SH-SY5Y (cell line): Measurements from ENCODE around the gene HYDIN.

ENCODE experiments used
- GATA2 ChIP-seq: IDR thresholded peaks from 2 replicates; pipeline ENCODE4 v1.6.1; 2011; ENCODE audit warnings: mild to moderate bottlenecking, low read depth, low read length
- GATA3 ChIP-seq: IDR thresholded peaks from 2 replicates; pipeline ENCODE4 v1.6.1; 2011; ENCODE audit warnings: low read depth, mild to moderate bottlenecking, low read length, moderate library complexity

DNA sequence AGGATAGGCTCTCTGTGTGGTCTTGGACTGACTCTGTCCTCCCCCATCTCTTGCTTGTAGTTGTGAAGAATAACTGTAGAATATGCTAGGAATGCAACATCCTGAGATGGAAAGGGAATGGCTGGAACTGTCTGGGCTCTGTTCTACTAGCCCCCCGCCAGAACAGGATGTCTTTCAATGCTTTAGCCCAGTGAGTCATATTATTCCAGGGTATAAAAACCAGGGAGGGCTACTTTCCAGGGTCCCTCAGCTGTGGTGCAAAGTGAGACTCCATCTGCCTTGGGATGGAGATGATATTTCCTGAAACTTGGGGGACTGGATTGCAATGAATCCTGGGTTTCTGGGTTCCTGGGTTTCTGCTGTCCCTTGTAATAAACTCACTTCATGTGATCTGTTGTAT lies 32.1 kb downstream of the HYDIN start:
- TF ChIP-seq GATA3 = no peak
- TF ChIP-seq GATA2 = no peak
